ENCODE measurements around the gene ZNF526.

Gene ZNF526

DNA sequence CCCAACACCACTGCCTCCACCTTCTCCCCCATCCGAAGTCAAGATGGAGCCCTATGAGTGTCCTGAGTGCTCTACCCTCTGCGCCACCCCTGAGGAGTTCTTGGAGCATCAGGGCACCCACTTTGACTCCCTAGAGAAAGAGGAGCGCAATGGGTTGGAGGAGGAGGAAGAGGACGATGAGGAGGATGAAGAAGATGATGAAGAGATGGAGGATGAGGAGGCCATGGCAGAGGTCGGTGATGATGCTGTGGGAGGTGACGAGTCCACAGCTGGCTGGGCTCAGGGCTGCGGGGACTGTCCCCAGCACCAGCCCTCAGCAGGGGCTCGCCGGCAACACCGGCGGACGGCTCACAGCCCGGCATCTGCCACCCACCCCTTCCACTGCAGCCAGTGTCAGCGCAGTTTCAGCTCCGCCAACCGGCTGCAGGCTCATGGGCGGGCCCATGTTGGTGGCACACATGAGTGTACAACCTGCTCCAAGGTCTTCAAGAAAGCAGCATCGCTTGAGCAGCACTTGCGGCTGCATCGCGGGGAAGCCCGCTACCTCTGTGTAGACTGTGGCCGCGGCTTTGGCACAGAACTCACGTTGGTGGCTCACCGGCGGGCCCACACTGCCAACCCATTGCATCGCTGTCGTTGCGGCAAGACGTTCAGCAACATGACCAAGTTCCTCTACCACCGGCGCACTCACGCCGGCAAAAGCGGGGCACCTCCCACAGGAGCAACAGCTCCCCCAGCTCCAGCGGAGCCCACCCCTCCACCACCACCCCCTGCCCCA is 5.0 kb downstream of the ZNF526 start:
- no peak for DNase-seq

DNA sequence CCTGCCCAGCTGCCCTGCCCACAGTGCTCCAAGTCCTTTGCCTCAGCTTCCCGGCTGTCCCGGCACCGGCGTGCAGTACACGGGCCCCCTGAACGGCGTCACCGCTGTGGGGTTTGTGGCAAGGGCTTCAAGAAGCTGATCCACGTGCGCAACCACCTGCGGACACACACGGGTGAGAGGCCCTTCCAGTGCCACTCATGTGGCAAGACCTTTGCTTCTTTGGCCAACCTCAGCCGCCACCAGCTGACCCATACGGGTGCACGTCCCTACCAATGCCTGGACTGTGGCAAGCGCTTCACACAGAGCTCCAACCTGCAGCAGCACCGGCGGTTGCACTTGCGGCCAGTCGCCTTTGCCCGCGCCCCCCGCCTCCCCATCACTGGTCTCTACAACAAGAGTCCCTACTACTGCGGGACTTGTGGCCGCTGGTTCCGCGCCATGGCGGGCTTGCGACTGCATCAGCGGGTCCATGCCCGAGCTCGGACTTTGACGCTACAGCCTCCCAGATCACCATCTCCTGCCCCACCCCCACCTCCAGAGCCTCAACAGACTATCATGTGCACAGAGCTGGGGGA is 5.7 kb downstream of the ZNF526 start:
- no peak for DNase-seq

DNA sequence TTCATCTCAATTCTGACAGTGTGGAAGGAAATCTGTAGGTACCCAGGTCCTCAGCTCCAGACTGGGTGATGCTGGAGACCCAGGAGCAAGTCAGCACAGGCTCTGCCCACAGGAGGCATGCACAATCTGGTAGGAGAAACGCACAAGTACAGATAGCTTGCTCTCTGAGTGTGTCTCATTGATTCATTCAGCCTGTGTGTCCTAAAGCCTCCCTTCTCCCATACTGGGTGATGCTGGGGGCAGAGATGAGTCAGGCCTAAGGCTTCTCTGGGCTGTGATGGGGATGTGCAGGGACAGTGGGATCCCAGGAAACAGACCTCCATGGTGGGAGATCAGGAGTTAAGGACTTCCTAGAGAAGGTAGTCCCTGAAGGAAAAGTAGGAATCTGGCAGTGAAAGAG is 6.8 kb downstream of the ZNF526 start:
- no peak for DNase-seq

DNA sequence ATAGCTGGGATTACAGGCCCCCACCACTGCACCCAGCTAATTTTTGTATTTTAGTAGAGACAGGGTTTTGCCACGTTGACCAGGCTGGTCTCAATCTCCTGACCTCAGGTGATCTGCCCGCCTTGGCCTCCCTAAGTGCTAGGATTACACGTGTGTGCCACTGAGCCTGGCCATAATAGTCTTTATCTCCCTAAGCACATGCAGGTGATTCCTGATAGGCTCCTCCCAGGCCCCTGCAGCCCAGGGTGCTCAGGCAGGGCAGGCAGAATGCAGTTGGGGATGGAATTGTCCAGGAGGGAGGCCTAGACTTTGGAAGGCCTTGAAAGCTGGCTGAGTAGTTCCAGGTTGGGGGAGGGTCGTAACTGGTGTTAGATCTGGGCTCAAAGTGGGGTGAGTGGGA is 8.5 kb downstream of the ZNF526 start:
- no peak for DNase-seq

DNA sequence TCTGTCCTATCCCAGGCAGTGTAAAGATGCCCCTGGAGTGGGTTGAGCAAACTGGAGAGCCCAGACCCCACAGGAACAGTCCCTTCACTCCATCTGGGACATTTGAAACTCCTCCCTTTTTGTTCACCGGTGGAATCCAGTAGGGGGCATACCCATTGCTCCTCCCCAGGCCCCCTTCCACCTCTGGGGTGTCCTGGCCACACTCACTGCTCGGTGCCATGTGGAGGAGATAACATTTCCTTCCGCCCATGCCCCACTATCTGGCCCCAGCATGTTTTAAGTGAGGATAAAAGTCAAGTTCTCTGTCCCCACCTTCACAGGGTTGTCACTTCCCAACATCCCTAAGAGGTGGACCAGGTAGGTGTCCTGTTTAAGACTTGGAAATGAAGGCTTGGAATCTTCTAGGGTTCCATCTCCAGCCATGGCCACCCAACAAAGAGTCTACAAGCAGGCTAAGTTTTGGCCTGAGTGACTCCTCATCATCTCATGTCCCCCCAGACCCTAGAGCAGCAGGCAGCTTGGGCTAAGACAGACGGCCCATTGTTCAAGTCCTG is 9.3 kb downstream of the ZNF526 start:
- no peak for DNase-seq

DNA sequence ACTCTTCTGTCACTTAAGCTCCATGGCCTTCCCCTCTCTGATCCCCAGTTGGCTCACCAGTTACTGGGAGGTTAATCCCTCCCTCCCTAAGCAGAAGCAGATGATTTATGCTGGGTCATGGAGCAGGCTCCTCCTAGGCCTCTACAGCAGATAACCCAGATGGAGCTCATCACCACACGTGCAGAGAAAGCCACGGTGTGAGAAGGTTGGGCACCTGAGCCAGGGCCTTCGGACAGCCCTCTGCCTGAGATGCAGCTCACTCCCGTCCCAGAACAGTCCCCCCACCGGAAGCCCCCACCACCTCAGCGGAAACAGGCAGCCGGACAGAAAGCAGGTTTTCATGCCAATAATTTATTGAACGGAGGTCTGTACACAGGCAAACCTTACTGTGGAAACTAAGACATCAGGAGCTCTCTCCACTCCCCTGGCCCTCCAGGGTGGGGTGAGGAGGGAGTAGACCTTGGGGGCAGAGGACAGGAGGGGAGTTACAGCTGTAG is 9.8 kb downstream of the ZNF526 start:
- DNase-seq, result no peak

DNA sequence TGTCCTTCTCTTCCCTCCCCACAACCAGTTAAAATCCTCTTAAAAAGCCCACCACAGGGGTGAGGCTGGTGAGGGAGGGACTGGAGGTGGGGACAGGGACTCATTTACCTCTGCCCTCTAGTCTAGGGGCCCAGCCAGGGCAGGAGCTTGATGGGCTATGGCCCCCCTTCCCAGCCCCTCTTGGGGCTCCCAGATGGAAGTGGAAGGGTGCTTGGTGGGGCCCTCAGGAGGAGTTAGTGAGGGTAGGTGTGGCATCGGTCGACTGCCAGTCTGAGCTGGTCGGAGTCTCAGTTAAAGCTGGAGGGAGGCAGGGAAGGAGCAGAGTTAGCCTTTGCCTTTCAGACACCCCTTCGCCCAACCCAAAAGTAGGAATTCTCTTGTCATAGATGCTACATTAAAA is 10.5 kb downstream of the ZNF526 start:
- DNase-seq, result no peak

DNA sequence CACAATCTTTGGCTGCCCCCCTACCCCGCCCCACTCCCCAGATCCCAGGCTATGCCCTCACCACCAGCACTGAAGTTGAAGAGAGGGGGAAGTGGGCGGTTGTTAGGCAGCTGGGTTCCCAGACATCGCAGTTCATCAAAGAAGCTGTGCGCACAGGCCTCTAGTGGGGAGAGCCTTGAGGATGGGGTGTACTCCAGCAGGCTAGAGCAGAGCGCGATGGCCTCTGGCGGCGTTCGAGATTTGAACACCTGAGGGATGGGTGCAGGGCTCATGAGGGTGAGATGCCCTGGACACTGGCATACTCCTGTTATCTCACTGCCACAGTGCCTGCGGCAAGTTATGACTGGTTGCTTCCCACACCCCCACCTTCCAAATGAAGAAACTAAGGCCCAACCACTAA is 12.3 kb downstream of the ZNF526 start:
- DNase-seq, result no peak

DNA sequence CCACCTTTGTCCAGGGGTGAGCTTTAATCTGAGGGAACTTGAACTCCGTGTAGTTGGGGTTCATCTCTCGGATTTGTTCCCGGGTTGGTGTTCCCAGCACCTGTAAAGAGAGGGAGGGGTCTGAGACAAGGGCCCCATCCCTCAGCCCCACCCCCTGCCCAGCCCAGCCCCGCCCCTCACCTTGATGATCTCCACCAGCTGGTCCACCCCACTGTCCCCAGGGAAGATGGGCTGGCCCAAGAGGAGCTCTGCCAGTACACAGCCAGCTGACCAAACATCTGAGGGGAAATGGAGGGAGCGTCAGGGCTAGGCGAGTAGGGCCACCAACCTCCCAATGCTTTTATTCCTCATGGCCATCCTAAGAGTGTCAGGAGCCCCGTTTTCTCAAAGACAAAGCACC is 13.0 kb downstream of the ZNF526 start:
- DNase-seq, result peak; percentile 37

DNA sequence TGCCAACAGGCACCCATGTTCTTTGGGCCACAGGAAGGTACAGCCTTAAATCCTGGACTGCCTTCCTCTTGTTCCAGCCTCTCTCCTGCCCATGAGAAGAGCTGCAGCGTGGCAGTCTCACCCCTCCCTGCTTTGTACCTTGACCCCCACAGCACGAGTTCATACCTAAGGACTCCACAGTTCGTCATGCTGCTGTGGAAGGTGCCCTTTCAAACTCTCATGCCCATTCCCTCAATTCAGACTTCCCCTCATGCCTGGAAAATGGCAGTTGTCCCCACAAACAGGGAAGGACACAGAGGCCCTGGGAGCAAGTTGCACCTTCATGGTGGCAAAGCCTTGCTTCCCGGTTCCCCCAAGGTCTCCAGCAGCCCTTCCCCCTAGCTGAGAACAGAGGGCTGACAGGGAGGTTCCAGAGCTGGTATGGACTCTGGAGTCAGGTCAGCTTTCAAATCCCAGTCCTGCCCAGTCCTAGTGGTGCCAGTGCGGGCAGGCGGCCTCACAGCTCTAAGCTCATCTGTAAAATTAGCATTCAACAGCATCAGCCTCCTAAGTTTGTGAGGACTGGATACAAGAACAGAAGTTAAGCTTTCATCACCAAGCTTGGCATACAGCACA is 13.7 kb downstream of the ZNF526 start:
- no peak for DNase-seq

DNA sequence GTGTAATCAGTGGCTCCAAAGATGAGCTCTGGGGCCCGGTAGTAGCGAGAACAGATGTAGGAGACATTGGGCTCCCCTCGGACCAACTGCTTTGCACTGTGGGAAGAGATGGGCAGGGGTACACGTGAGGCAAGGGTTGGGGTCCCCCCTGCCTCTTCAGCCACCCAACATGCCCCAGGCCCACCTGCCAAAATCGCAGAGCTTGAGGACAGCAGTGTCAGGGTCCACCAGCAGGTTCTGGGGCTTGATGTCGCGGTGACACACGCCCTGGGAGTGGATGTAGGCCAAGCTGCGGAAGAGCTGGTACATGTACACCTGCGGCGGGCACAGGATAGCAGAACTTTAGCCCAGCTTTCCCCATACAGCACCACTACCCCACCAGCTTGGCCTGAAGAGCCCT is 14.3 kb downstream of the ZNF526 start:
- DNase-seq, result no peak

DNA sequence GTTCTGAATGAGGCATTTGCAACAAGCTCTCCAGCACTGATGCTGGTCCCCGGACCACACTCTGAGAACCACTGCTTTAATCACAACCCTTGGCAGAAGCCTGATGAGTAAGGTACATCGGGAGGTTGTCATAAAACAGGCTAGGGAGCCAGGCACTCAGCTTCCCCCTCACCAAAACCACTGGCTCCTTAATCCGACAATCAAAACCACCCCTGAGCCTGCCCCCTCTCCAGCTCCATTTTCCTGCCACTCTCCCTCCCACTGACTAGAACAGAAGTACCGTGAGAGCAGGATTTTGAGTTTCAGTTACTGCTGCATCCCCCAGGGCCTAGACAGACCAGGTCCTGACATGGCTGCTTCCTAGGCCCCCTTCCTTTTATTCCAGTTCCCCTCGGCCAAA is 15.1 kb downstream of the ZNF526 start:
- no peak for DNase-seq

DNA sequence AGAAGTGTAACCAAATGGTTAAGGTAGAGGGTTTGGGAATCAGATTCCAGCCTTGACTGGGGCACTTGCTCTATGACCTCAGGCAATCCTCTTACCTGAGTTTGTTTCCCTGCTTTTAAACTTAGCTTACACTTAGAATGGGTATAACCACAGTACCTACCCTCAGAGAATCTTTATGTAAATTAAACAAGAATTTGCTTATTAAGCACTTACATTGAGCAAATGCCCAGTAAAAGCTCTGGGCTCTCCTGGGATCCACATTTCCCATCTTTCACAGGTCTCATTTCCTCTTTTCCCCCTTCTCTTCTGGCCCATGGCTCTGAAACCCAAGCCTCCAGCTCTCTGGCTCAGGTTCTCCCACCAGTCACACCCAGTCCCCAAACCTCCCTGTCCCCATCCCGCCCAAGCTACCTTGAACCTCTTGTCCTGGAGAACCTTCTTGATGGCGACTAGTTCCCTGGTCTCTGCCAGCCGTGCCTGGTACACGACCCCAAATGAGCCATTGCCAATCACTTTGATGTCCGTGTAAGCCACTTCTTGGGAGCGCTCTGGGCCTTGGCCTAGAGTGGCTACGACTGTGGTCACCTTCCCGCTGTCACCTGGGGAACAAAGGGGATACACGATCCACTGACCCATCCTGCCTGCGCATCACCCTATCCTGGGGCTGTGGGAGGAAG is 19.6 kb downstream of the ZNF526 start:
- DNase-seq, result no peak

DNA sequence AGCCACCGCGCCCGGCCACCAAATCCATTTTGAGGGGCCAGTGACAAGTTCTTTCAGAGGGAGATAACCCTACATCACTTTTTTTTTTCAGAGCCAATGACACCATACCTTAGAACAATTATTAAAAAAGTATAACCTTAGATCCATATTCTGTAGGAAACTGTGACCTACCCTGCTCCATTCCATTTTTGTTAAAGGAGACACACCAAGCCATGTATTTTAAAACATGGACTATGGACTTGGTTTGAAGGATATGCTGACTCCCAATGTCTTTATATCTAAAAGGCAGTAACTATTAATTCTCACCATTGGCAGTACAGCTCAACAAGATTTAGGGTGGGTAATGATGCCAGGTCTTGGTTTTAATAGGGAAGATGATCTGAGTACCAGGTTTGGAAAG is 21.2 kb downstream of the ZNF526 start:
- DNase-seq, result no peak

DNA sequence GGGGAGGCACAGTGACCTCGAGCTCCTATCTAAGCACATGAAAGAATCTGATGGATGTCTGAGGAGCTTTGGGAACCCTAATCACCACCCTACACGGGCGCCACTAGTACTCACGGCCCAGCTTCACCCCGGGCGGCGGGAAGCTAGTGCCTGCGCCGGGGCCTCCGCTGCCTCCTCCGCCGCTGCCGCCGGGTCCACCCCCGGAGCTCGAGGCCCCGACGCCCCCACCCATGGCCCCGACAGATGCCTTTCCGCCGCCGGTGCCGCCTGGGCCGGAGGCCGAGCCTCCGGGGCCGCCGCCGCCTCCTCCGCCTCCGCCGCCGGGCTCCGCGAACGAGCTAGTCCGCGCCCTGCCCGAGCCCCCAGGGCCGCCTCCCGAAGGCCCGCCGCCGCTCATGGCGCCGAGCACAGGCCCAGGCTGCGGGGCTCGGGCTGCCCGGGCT is 22.0 kb downstream of the ZNF526 start:
- peak; percentile 52 for DNase-seq

DNA sequence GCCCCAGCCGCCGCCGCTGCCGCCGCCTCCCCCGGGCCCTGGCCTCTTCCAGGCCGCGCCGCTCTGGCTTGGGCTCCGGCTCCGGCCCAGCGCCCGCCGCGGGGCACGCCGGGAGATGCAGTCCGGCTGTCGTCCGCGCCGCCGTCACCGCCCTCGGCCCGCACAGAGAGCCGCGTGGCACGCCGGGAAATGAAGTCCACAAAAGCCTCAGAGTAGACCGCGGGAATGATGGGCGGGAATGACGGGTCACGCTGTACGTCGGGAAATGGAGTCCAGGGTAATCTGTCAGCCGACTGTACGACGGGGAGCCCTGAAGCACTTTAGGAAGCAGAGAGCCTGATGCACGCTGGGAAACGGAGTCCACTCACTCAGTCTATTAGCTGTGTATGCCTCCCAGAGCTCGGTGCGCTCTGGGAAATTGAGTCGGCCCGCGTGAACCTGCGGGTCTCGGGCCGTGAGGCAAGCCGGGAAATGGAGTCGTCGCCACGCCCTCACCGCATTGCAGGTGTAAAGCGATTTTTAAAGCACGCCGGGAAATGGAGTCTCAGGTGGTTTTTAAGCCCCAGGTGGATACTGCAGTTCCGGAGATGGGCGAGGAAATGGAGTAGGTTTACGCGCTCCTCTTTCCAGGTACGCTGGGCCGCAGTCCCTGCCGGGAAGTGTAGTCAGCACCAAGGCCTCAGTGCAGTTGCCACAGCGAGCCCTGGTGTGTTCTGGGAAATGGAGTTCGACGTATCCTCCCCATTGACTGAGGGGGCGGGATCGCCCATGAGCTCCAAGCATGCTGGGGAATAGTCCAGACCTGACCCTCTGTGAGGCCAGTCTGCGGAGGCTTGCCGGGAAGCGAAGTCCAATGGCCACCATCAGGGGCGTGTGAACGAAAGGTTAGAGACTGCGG is 22.6 kb downstream of the ZNF526 start, which contains the start of gene GSK3A:
Gene GSK3A, minus strand, starts transcription at position 91 of the 898 bp plus-strand sequence. CDS start 137 bp downstream, outside the sequence.
- peak; percentile 100 for DNase-seq

DNA sequence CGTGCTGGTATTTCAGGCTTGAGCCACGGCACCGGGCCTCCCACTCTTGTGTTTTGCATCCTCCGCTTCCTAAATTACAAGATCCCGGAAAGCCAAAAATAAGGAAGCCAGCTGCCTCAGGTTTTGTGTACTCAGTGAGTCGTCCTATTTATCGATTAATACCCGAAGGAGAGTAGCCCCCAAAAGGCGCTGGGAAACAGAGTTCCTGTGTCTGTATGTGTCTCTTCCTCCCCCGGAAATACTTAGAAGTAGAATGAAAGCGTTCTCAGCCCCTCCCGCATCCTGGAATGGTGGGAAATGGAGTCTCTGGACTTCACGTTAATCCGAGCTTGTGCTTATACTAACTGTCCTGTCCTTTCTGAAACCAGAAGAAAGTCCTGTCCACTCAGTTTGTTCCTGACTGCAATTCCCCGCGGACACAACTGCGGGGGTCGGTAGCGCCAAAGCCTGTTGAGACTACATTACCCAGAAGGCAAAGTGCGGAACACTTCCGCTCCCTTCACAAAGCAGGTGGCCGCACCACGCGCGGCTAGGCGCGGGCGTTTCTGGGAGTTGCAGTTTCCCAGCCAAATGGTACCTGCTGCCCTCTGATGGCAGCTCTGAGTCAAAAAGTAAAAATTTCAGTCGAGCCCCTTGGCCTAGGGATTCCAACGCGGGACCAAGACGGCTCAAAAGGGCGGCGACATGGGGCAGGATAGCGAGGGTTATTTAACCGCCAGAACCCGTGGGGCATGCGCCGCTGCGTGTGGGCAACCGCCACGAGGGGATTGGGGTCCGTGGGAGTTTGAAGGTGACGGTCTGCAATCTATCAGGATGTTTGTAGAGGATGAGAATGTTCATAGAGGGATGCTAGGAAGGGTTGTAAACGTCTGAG is 24.5 kb downstream of the ZNF526 start:
- peak; percentile 94 for DNase-seq

DNA sequence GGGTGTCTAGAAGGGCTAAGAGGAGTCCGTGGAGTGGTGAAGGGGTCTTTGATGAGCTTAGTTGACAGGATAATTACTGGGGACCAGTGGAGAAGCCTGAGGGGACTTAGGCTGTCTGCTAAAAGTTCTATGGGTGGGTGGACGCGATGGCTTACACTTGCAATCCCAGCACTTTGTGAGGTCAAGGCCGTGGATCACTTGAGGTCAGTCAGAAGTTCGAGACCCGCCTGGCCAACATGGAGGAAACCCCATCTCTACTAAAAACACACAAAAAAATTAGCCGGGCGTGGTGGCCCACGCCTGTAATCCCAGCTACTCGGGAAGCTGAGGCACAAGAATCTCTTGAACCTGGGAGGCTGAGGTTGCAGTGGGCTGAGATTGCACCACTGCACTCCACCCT is 25.1 kb downstream of the ZNF526 start:
- no peak for DNase-seq

DNA sequence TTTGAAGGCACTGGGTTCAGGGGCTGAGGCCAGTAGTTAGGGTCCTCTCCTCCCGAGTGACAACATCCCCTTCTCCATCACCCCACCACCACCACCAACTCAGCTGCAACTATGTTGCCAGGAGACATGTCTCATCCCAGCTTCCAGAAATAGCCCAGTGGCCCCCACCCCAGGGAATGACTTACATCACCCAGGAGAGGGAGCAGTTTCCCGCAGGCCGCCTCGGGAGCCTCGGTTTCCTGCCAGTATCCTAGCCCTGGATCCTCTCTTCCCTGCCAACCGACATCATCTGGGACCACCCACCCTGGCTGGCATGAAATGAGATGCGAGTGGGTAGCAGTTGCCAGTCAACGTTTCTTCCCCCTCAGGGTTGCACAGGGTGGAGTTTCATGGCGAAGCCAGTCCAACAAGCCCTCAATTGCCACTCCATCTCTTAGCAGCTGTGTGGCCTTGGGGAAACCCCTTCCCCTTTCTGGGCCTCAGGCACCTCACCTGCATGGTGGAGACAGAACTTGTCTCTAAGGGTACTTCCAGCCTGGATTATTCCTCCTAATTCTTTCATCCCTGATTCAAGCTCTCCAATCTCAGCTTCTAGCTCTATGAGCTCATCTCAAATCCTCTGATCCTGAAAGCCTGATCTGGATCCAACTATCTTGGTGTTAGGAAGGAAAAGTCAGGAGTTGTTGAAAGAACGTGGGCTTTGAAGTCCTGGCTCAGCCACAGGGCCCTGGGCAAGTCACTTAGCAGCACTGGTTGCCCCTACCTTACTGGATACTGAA is 26.2 kb downstream of the ZNF526 start:
- peak; percentile 52 for DNase-seq
